H9 (cell line): Measurements from ENCODE around the gene MMS19. TPM values are rescaled to one million over a fixed set of nuclear protein-coding genes. Genes with fewer than 3 reads are reported as not detected.

Experiments
- DNase-seq: peaks from one replicate; pipeline ENCODE4 v3.0.0-alpha.2; 2017
- H2AFZ ChIP-seq: one replicate; pipeline ENCODE4 v1.6.1; 2013; ENCODE audit warnings: mild to moderate bottlenecking, low read length, control low read depth, moderate library complexity
- H2AK5ac ChIP-seq: 2 replicates; pipeline ENCODE4 v1.6.1; 2013; ENCODE audit warnings: low read length, control low read depth, mixed read lengths; ENCODE audit not compliant: insufficient read length
- H2BK120ac ChIP-seq: one replicate; pipeline ENCODE4 v1.6.1; 2013; ENCODE audit warnings: low read depth, mild to moderate bottlenecking, low read length, control low read depth, inconsistent platforms; ENCODE audit not compliant: poor library complexity, severe bottlenecking
- H2BK12ac ChIP-seq: 2 replicates; pipeline ENCODE4 v1.6.1; 2013; ENCODE audit warnings: low read length, control low read depth, mixed read lengths, low read depth; ENCODE audit not compliant: insufficient read length
- H2BK15ac ChIP-seq: 2 replicates; pipeline ENCODE4 v1.6.1; 2013; ENCODE audit warnings: low read depth, low read length, control low read depth
- H2BK20ac ChIP-seq: one replicate; pipeline ENCODE4 v1.6.1; 2013; ENCODE audit warnings: low read depth, mild to moderate bottlenecking, low read length, control low read depth, inconsistent platforms; ENCODE audit not compliant: poor library complexity, severe bottlenecking
- H2BK5ac ChIP-seq: 2 replicates; pipeline ENCODE4 v1.6.1; 2013; ENCODE audit warnings: low read length, control low read depth, mixed read lengths; ENCODE audit not compliant: insufficient read length
- H3K14ac ChIP-seq: 2 replicates; pipeline ENCODE4 v1.6.1; 2013; ENCODE audit warnings: low read length, control low read depth; ENCODE audit not compliant: insufficient read depth
- H3K18ac ChIP-seq: 2 replicates; pipeline ENCODE4 v1.6.1; 2013; ENCODE audit warnings: low read depth, mild to moderate bottlenecking, mixed read lengths, low read length, control low read depth; ENCODE audit not compliant: insufficient read length
- H3K23ac ChIP-seq: 2 replicates; pipeline ENCODE4 v1.6.1; 2013; ENCODE audit warnings: low read length, control low read depth, mixed read lengths, low read depth; ENCODE audit not compliant: insufficient read length
- H3K23me2 ChIP-seq: 2 replicates; pipeline ENCODE4 v1.6.1; 2013; ENCODE audit warnings: low read depth, mild to moderate bottlenecking, mixed read lengths, low read length, control low read depth; ENCODE audit not compliant: insufficient read length, poor library complexity, severe bottlenecking
- H3K27ac ChIP-seq: 2 replicates; pipeline ENCODE4 v1.5.1; 2013; ENCODE audit warnings: low read length, control low read depth, mixed read lengths, low read depth; ENCODE audit not compliant: insufficient read length
- H3K27me3 ChIP-seq: 2 replicates; pipeline ENCODE4 v1.6.1; 2013; ENCODE audit warnings: low read length, control low read depth, inconsistent platforms; ENCODE audit not compliant: insufficient read depth
- H3K4ac ChIP-seq: 2 replicates; pipeline ENCODE4 v1.6.1; 2013; ENCODE audit warnings: low read depth, mild to moderate bottlenecking, control low read depth, inconsistent platforms, low read length, moderate library complexity
- H3K4me1 ChIP-seq: 2 replicates; pipeline ENCODE4 v1.6.1; 2013; ENCODE audit warnings: low read length, control low read depth, inconsistent platforms; ENCODE audit not compliant: insufficient read depth
- H3K4me2 ChIP-seq: 2 replicates; pipeline ENCODE4 v1.6.1; 2013; ENCODE audit warnings: low read length, control low read depth, mixed read lengths; ENCODE audit not compliant: insufficient read length, insufficient read depth
- H3K56ac ChIP-seq: 2 replicates; pipeline ENCODE4 v1.6.1; 2013; ENCODE audit warnings: low read depth, mild to moderate bottlenecking, mixed read lengths, low read length, control low read depth; ENCODE audit not compliant: insufficient read length
- H3K79me1 ChIP-seq: 2 replicates; pipeline ENCODE4 v1.6.1; 2013; ENCODE audit warnings: low read depth, mild to moderate bottlenecking, moderate library complexity, low read length, control low read depth, inconsistent platforms; ENCODE audit not compliant: insufficient read depth, poor library complexity, severe bottlenecking
- H3K79me2 ChIP-seq: 2 replicates; pipeline ENCODE4 v1.6.1; 2013; ENCODE audit warnings: low read length, control low read depth, inconsistent platforms; ENCODE audit not compliant: insufficient read depth
- H3K9ac ChIP-seq: 2 replicates; pipeline ENCODE4 v1.6.1; 2013; ENCODE audit warnings: low read length, control low read depth, mixed read lengths; ENCODE audit not compliant: insufficient read length; ENCODE audit errors: extremely low read depth
- H3K9me3 ChIP-seq: one replicate; pipeline ENCODE4 v1.6.1; 2013; ENCODE audit warnings: low read depth, low read length, inconsistent platforms; ENCODE audit not compliant: control insufficient read depth
- H3T11ph ChIP-seq: one replicate; pipeline ENCODE4 v1.6.1; 2013; ENCODE audit warnings: mild to moderate bottlenecking, low read length, control low read depth, inconsistent platforms
- H4K20me1 ChIP-seq: one replicate; pipeline ENCODE4 v1.6.1; 2013; ENCODE audit not compliant: control insufficient read depth, insufficient read length, insufficient read depth
- H4K5ac ChIP-seq: 2 replicates; pipeline ENCODE4 v1.6.1; 2013; ENCODE audit warnings: low read depth, mild to moderate bottlenecking, mixed read lengths, low read length, control low read depth; ENCODE audit not compliant: insufficient read length
- H4K8ac ChIP-seq: replicated peaks from 2 replicates; pipeline ENCODE4 v1.6.1; 2013; ENCODE audit warnings: low read length, control low read depth, mixed read lengths, low read depth; ENCODE audit not compliant: insufficient read length
- H4K91ac ChIP-seq: 2 replicates; pipeline ENCODE4 v1.6.1; 2013; ENCODE audit warnings: low read depth, mild to moderate bottlenecking, moderate library complexity, mixed read lengths, low read length, control low read depth; ENCODE audit not compliant: insufficient read length
- H3K27ac Mint-ChIP-seq, 3 experiments: 2 replicates in 2 of 3; 3 replicates in 1 of 3; pipeline ENCODE4 v1.8.0; 2020 to 2021; ENCODE audit warnings: mixed read lengths in 3 of 3, mild to moderate bottlenecking in 1 of 3, moderate library complexity in 1 of 3
- H3K27me3 Mint-ChIP-seq: 2 replicates; pipeline ENCODE4 v1.8.0; 2021; ENCODE audit warnings: low read depth, mild to moderate bottlenecking, moderate library complexity, mixed read lengths
- H3K36me3 Mint-ChIP-seq, 3 experiments: 2 replicates in 2 of 3; 3 replicates in 1 of 3; pipeline ENCODE4 v1.8.0; 2020 to 2021; ENCODE audit warnings: low read depth in 3 of 3, mixed read lengths in 3 of 3; ENCODE audit not compliant: insufficient read depth in 1 of 3
- H3K4me1 Mint-ChIP-seq, 2 experiments: 2 replicates each; pipeline ENCODE4 v1.8.0; 2020; ENCODE audit warnings: mixed read lengths in 2 of 2
- H3K4me3 Mint-ChIP-seq, 2 experiments: 2 replicates in 1 of 2; 3 replicates in 1 of 2; pipeline ENCODE4 v1.8.0; 2020 to 2021; ENCODE audit warnings: mild to moderate bottlenecking in 2 of 2, mixed read lengths in 2 of 2, moderate library complexity in 1 of 2
- H3K9me3 Mint-ChIP-seq, 2 experiments: 2 replicates in 1 of 2; 3 replicates in 1 of 2; pipeline ENCODE4 v1.8.0; 2020; ENCODE audit warnings: mild to moderate bottlenecking in 2 of 2, mixed read lengths in 2 of 2, moderate library complexity in 1 of 2
- CTCF ChIP-seq: fragments of 200-600 bp; sonication (generic); conservative IDR thresholded peaks from 3 replicates; pipeline ENCODE4 v1.8.0; 2021; ENCODE audit warnings: antibody characterized with exemption, mild to moderate bottlenecking
- WGBS: extraction: QIAGEN DNeasy Blood & Tissue Kit; methylation state at CpG from one replicate; pipeline ENCODE4 v1.1.7; 2013; ENCODE audit warnings: missing lambda C conversion rate, low lambda C conversion rate, mixed read lengths; ENCODE audit not compliant: insufficient read length; ENCODE audit errors: extremely low coverage; 5-methylcytosine and 5-hydroxymethylcytosine counted together
- total RNA-seq: library from RNA; stranded (reverse); gene quantifications from 2 replicates; pipeline ENCODE4 v1.2.1, GENCODE V29; 2021

MMS19 gene
- total RNA-seq, 1 experiment from 2014 or later, result 102 TPM

DNA sequence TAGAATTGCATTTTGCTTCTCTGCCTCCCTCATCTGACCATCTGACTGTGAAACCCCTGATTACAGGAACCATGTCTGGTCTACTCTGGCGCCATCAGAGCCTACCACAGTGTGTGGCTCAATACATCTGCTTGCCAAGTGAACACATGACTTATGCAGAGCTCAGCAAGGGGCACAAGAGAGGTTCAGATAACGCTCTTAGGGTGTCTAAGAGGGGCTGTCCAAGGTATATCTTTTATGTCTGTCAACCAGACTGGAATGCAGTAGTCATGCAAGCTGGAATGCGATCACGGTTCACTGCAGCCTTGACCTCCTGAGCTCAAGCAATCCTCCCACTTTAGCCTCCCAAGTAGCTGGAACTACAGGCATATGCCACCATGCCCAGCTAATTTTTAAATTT lies 86.8 kb downstream of the MMS19 start:
- no peak for TF ChIP-seq CTCF
- H4K20me1 ChIP-seq, result no peaks in the 10 kb centered on the region
- no peak overlapping the region for H2AFZ ChIP-seq
- no peaks in the 10 kb centered on the region for H3K9me3 Mint-ChIP-seq
- no peak overlapping the region for H2BK20ac ChIP-seq
- no peak overlapping the region for H2BK5ac ChIP-seq
- no peak overlapping the region for H2AK5ac ChIP-seq
- no peaks in the 10 kb centered on the region for H3K79me1 ChIP-seq
- no peak overlapping the region for H3K18ac ChIP-seq
- no peaks in the 10 kb centered on the region for H3K36me3 Mint-ChIP-seq
- no peak overlapping the region for H3T11ph ChIP-seq
- no peak overlapping the region for H3K4ac ChIP-seq
- no CpG with 5 or more reads among the region's 4 CpGs for WGBS
- H3K4me3 Mint-ChIP-seq, result no peak overlapping the region; a peak in 1 of 5 replicates
- no peak overlapping the region for H2BK12ac ChIP-seq
- H3K23ac ChIP-seq, result no peak overlapping the region
- H3K27me3 Mint-ChIP-seq, result no peaks in the 10 kb centered on the region
- H4K91ac ChIP-seq, result no peak overlapping the region
- peaks cover 3% of the 10 kb centered on the region for H3K23me2 ChIP-seq
- H2BK120ac ChIP-seq, result no peak overlapping the region
- H3K4me1 ChIP-seq, result no peaks in the 10 kb centered on the region; the same call in 1 of the 2 replicates
- no peak overlapping the region for H4K8ac ChIP-seq
- no peak overlapping the region for H4K5ac ChIP-seq
- no peaks in the 10 kb centered on the region for H3K9me3 ChIP-seq
- no peak for DNase-seq
- no peak overlapping the region for H3K27ac Mint-ChIP-seq
- no peak overlapping the region for H3K14ac ChIP-seq
- no peak overlapping the region for H3K9ac ChIP-seq
- no peaks in the 10 kb centered on the region for H3K79me2 ChIP-seq
- no peak overlapping the region for H3K4me2 ChIP-seq
- no peak overlapping the region for H2BK15ac ChIP-seq
- peaks cover 6 to 7% of the 10 kb centered on the region in 2 experiments for H3K4me1 Mint-ChIP-seq
- H3K56ac ChIP-seq, result no peak overlapping the region
- H3K27ac ChIP-seq, result no peak overlapping the region
- H3K27me3 ChIP-seq, result no peaks in the 10 kb centered on the region
